GM18861 (cell line): ENCODE measurements around the gene SUSD4.

Experiments
- ATAC-seq: cut with Tn5 transposase; IDR thresholded peaks from one replicate; pipeline ENCODE4 v1.9.1; 2021; ENCODE audit not compliant: unreplicated experiment

Gene SUSD4

DNA sequence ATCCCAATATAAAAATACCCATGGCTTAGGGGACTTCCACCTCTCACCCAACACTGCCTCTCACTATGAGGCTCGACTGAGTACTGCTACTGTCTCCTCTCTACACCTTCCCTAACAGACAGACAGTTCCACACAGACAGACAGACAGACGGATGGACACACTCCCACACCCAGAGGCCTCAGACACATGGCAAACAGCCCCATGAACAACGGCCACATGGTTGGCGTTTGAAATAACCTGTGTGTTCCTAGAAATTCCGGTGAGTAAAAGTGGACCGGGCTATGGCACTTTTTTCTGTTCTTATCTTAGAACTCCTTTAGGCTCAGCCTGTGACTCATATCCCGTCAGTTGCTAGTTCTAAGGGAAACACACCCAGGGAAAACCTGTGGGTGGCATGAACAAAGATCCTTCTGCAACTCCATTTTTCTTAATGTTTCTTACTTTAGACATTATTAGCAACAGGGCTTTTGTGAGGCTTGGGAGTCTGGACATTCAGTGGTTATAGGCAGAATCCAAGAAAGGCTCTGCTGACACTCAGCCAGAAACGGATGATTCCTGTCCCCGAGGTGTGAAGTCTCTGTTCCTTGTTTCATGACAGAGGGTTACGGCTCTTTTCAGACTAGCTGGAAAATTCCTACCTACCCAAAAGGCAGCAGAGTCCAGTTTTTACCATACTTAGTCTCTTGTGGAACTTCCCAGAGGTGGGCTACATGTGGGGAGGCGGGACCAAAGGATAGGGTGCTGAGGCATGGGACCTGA is 130.4 kb downstream of the SUSD4 start:
- no peak for ATAC-seq

DNA sequence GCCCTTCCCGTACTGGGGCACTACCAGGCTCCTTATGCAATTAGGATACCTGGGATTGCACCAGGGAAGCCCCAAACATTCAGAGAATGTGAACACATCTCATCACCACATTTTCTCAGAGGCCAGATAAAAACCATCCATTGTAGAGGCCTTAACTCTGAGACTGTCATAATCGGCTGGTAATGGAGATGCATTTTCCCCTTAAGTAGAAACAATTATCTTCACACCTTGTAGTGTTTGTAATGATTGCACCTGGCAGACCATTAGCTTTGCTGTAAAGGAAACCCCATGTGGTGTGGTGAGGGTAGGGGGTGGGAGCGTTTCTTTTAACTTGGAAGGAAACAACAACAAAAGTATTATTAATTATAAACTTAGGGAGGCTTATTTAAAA is 131.0 kb downstream of the SUSD4 start:
- ATAC-seq = no peak

DNA sequence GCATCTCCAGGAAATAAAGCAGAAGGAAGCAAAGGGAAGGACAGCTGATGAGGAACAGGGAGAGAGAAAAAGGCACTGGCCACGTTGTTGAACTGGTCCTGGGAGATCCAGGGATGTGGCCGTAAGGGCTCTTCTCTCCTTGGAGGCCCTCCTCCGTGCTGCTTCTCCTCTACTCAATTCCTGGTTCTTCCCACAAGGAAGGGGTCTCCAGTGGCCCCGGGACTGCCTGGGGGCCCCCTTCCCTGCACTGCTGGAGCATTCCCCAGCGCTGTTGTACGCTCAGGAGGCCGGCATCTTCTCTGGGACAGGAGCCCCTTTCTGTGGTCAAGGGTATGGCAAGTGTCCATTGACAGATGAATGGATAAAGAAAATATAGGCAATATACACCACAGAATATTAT is 132.4 kb downstream of the SUSD4 start:
- no peak for ATAC-seq

DNA sequence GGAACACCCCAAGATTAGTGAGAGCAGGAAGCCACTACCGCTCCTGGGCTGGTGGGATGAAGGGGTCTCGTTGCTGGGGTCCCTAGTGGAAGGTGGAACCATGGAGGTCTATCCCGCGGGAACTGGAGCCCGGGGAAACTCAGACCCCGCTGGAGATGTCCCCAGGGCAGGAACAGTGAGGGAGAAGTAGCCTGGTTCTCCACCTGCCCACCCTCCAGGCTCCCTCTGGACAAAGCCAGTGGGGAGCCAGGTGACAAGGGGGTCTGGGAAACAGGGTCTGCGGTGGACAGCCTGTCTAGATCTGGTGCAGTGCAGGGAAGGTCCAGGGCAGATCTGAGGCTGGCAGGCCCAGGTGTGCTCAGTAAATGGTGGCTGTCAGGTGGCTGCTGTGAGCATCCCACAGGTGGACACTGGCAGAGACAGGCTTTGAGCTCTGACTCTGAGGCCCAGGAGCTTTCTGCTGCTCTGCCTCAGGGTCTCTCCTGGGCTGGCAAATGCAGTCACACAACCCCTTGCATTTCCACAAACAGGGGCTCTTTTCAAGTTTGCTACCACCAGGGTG is 132.9 kb downstream of the SUSD4 start:
- ATAC-seq = no peak

DNA sequence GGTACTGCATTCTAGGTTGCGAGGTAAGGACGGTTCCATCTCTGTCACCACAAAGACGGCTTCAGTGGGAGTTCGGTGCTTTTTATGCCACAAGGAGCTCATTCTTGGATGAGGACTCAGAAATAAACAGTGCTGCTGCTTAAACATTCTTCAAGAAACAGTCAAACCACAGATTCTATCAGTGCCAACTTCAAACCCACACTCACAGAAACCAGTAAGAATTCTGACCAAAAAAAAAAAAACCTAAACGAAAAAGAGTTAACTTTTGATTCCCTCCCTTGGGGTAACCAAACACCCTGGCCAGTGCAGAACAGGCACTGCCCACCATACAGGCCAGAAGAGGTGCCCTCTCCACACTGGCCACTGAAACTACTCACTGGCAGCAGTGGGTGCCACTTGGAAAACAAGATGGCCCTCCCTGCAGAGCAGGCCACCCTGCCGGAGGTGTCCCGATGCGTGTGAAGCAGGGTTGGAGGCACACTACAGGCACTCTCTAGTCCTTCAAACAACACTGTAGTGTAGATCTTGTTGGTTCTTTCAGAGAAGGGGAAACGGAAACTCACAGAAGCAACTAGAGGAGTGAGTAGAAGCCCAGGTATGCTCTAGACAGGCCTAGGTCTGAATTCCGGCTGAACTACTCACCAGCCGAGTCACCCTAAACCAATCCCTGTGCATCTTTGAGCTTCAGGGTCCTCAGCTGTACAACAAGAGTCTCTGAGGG is 133.7 kb downstream of the SUSD4 start:
- ATAC-seq = no peak

DNA sequence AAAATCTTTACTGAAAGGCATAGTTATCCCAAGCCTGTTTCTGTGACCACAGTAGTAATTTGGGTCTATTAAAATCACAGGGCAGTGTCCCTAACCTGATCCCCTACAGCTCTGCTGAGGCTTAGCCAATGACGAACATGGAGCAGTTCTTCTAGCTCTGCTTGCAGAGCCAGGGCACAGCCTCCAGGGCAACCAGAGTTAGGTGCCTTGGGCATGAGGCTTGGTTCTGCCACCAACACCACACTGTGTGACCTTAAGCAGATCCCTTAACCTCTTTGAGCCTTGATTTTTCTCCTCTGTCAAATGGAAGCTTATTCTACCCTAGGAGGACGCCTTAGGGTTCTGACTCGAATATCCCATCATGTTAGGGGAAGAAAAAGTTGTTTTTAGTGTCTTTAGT is 134.2 kb downstream of the SUSD4 start:
- ATAC-seq = no peak

DNA sequence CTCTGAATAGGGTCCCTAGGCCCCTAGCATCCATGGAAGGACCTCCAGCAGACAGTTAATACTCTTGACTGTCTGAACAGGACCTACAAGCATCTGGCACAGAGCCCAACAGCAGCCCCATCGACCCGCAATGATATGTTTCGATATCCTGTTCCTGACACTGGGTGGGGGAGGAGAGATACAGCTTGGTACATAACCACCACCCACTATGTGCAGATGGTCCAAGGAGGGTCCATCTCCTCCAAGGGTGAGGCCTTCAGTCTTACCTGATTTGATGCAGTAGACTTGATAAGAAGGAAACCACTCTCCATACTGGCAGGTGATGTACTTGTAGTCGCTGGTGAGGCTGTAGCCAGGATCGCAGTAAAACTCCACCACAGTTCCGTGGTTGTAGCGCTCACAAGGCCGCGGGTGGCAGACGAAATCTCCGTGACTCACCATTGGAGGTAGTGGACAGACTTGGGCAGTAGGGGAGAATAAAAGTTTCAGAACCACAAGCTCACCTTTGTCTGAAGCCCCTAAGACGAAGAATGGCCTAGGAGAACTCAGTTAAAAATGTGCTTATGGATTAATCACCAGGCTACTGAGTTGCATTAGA is 134.9 kb downstream of the SUSD4 start:
- ATAC-seq = no peak

DNA sequence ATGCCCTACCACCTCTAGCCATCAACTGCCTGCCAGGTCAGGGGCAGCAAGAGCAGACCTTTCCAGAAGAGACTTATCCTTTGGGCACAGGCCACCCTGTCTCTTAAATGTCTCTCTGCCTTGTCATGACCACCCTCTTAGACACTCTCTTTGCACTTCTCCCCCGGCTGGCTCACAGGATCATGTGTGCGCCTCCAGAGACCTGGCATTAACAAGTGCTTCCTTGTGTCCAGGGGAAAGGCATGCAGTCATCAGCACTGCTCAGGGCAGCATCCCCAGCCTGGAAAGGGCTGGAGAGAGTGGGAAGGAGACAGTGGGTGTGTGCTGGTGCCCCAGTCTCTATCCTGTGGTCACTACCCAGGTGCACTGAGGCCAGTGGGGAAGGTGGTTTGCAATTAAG is 135.8 kb downstream of the SUSD4 start:
- ATAC-seq = no peak

DNA sequence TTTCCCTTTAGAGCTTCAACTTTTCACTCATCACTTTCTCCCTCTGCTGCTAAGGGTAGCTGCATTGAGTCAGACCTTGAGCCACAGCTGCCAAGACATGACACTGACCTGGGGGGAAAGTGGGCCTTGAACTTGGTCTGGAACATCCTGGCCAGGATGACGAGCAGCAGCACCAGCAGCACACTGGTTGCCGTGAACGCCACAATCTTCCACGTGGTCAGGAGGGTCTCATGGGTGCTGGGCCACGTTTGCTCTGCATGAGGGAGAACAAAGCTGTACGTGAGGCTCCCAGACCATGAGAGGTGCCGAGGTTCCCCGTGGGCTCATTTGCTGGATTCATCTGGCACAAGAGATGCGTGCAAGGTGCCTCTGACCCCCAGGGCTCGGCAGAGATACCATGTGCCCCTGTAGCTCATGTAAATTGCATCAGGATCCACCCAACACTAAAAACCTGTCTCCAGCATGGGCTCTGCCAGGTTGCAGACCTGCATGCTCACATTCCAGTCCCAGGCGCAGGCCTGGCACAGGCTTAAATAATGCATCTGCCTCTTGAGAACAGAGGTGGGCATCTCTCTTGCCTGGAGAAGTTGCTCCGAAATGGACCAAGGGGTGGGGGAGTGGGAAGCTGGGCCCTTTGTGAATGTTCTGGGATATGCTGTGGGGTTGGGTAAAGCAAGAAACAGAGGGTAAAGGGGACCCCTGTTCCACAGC is 136.3 kb downstream of the SUSD4 start:
- ATAC-seq = no peak

DNA sequence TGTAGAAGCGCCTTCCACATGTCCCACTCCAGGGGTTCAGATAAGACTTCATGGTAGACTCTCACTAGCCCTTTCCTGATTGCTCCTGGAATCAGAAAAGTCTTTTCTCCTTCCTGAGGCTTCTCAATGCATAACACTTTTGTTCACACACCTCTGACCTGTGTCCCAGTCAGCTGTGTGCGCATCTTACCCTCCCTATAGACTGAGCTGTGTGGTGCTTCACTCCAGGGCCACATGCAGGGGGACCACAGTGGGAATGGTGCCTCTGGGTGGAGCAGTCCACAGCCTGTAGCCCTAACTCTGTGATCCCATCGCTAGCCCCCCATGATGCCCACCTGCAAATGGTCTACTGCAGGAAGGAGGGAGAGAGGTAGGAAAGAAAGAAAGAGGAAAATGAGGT is 136.9 kb downstream of the SUSD4 start:
- ATAC-seq = no peak

DNA sequence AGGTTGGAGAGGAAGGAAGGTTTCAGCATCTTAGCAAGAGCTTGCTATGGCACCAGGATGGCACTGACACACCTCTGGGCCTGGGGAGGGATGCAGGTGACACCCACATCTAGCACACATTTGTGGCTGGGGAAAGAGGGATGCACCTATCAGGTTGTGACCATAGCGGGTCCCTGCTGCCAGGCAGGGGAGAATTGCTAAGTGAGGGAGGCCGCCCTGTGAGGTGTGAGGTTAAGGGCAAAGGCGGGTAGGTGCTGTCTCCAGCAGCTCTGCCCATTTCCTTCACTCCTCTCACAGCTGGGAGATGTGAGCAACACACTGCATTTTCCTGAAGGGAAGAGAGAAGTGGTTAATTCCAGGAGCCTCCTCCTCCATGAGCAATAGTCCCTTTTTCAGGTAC is 137.7 kb downstream of the SUSD4 start:
- ATAC-seq = no peak

DNA sequence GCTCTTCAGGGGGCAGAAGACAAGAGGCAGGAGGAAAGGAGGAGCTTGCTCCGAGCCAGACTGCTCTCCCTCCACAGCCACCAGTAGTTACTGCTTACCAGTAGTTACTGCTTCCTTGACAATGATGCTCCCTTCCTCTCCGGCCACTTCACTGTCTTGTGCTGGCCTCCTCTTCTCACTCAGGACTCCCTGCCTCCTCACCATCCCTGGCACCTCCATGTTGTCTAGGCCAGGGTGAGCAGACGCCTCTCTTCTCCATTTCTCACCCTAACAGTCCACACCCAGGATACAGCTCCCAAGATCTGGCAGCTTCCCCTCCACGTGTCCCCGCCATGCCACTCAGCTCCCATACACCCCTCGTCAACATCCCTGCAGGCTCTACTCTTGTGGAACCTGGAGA is 138.5 kb downstream of the SUSD4 start:
- ATAC-seq = no peak

DNA sequence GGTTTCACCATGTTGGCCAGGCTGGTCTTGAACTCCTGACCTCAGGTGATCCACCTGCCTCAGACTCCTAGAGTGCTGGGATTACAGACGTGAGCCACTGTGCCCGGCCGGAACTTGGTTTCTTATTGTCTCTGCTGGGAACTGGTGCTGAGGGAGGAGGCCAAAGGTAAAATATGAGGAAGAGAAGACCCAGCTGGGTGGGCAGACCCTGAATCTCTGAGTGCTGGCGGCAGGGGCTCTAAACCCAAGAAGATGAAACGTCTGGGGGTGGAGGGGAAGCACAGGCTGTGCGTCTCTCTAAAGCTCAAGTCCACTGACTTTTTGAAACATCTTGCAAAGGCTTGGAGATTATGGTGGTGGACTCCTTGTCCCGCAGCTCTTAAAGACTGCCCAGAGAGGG is 138.9 kb downstream of the SUSD4 start:
- no peak for ATAC-seq

DNA sequence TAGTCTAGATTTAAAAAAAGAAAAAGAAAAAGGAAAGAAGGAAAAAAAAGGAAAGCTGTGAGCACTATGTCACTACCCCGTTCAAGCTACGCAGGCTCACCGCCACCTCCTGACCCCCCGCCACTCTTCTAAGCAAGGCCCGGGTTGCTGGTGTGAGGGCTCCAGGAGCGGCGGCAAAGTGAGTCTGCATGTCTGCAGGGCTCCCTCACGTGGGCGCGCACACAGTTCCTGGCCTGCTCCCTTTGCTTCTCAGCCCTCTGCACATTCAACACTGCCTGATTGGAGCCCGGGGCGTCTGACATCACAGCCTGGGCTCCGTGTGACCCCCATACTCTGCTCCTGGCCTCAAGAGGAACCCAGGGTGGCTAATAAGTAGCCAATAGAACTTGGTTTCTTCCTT is 139.5 kb downstream of the SUSD4 start:
- ATAC-seq = no peak

DNA sequence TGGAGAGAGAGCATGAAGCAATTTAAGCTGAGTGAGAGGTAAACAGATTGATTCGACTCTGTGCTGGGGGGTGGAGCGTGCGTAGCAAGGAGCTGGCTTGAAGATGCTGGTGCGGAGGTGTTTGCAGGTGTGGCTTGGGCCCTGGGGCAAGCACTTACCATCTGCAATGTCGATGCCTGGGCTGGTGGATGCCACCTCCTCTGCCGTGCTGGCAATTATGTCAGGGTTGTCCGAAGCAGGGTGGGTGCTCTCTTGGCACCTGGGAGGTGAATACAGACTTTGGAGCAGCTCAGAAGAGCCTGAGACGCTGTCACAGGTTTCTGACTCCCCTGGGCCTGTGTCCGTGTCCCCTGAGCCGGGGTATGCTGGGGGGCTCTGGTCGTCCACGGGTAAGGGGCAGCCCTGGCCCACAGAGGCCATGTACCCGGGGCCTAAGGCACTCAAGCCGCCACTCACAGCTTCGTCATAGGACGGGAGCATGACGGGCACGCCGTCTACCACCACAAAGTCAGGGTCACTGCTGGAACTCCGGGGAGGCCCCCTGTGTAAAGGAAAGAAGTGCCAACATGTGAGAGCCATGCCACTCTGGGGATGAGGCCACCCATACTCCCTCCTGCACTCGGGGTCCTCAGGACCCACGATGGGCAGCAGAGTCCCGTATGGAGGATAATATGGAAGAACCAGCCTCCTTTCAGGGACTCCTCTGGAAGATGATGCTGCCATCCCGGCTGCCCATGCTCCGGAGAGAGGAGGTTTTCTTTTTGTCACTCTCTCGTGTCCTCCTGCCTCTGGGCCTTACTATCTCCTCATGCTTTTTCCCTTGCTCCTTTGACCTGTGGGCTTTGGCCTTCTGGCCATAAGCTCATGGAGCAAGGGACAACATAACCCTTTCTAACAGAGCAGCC is 140.6 kb downstream of the SUSD4 start:
- no peak for ATAC-seq

DNA sequence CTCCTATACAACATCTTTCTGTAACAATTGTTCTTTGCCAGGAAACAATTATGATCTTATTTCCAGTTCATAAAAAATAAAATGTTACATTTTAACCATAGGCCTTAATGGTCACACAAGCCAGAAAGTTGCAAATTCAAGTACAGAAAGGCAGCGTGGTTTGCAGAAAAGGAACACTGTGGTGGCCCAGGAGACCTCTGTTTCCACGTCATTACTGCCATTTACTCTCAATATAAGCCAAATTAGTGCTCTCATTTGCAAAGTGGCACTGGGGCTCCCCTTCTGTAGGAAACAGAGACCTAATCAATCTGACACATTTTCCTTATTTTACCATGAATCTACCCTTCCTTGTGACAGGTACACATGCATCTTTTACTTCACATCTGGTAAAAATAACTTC is 141.6 kb downstream of the SUSD4 start:
- no peak for ATAC-seq

DNA sequence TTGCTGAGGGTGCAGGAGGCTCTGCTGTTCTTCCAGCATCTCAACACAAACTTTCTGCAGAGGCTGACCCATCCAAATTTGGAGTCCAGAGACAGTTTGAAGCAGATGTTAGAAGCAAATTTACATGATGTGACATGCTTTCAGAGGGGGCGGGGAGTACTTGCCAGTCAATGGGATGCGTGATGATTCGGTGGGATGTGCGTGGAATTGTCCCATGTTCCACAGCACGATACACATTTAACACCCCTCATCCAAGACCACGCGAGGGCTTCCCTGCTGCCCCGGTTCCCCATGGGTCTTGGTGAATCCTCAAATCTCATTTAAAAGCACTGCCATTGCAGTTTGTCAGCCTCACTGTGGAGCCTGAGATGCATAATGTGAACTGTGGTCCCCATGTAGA is 142.3 kb downstream of the SUSD4 start:
- no peak for ATAC-seq

DNA sequence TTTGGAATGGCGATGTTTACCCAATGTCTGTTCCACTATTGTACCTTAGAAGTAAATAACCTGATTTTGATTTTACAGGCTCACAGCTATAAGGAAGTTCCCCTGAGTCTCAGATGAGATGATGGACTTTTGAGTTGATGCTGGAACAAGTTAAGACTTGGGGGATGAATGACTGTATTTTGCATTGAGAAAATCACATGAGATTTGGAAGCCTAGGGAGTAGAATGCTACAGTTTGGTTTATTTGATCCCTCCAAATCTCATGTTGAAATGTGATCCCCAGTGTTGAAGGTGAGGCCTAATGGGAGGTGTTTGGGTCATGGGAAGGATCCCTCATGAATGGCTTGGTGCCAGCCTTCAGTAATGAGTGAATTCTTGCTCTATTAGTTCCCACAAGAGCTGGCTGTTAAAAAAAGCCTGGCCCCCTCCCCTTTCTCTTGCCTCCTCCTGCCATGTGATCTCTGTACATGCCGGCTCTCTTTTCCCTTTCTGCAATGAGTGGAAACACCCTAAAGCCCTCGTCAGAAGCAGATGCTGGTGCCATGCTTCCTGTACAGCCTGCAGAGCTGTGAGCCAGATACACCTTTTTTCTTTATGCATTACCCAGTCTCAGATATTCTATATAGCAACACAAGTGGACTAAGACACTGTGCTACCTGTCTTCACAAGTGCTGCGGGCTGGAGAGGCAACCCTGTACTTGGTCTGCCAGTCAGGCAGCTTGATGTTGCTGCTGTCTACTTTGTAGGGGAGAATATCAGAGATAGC is 143.9 kb downstream of the SUSD4 start:
- no peak for ATAC-seq

DNA sequence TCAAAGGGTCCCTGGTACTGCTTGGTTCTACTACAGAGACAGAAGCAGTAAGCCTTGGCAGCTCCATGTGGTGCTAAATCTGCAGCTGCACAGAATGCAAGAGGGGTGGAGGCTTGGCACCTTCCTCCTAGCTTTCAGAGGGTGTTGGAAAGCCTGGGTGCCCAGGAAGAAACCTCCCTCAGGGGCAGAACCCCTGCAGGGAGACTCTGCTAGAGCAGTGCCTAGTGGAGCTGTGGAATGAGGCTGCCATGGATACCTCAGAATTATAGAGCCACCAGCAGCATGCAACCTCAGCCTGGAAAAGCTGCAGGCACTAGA is 144.7 kb downstream of the SUSD4 start:
- ATAC-seq = no peak

DNA sequence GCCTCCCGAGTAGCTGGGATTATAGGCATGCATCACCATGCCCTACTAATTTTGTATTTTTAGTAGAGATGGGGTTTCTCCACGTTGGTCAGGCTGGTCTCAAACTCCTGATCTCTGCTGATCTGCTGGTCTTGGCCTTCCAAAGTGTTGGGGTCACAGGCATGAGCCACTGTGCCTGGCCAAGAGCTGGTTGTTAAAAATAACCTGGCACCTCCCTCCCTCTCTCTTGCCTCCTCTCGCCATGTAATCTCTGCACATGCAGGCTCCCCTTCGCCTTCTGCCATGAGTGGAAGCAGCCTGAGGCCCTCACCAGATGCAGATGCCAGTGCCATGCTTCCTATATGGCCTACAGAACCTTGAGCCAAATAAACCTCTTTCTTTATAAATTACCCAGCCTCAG is 146.2 kb downstream of the SUSD4 start:
- ATAC-seq = no peak
